Liver (tissue), 3 donors: ENCODE results near the gene ZDHHC9.

Source experiments
- ATF3 ChIP-seq: IDR thresholded peaks from 2 replicates; pipeline ENCODE4 v1.6.1; 2016; ENCODE audit warnings: antibody characterized with exemption
- CTCF ChIP-seq: fragments of 150-350 bp; IDR thresholded peaks from 2 replicates; pipeline ENCODE4 v1.5.1; 2017; ENCODE audit warnings: improper control_type of control experiment, low read depth, low read length; ENCODE audit not compliant: missing input control
- JUND ChIP-seq, 2 donors: IDR thresholded peaks; 2 replicates each; pipeline ENCODE4 v1.6.1; 2016; ENCODE audit warnings: antibody characterized with exemption in 2 of 2
- RAD21 ChIP-seq, 2 donors: IDR thresholded peaks; 2 replicates each; pipeline ENCODE4 v1.6.1; 2016; ENCODE audit warnings: antibody characterized with exemption in 2 of 2, mild to moderate bottlenecking in 2 of 2
- donor health status: healthy.
- donor health status: healthy.

- no peak for TF ChIP-seq CTCF
- no peak for TF ChIP-seq RAD21 (IDR thresholded peaks at IDR 0.05)
- TF ChIP-seq ATF3 = no peak
- TF ChIP-seq JUND (IDR thresholded peaks at IDR 0.05) = no peak
Observed at GRCh38 chrX:129768586-129769466, 74.9 kb downstream of the ZDHHC9 start.
